Body of pancreas (tissue), 4 donors: ENCODE results near the gene GOLGA6D.
"Not testable (repeated sequence)": the region's sequence is repeated elsewhere in the genome, so short reads cannot be mapped to it uniquely, and the experiment has no call there.

Experiments
- CTCF ChIP-seq, 7 experiments: fragments of 450-650 bp in 4 of 7; fragments of 200-600 bp in 3 of 7; sonication (generic) in 3 of 7; IDR thresholded peaks; one replicate each; pipeline ENCODE4 v1.5.1; 2016 to 2019; ENCODE audit warnings: antibody characterized with exemption in 7 of 7
- POLR2A ChIP-seq, 3 donors: fragments of 450-650 bp; IDR thresholded peaks; one replicate each; pipeline ENCODE4 v1.6.1; 2016; ENCODE audit warnings: antibody characterized with exemption in 3 of 3, mild to moderate bottlenecking in 2 of 3

- not testable (repeated sequence) for TF ChIP-seq CTCF, POLR2A (IDR thresholded peaks at IDR 0.05)
These were observed 4.1 kb upstream of the GOLGA6D start for GRCh38 chr15:75278497-75278896.
